ENCODE measurements around the gene HES5.

- TF ChIP-seq ZNF768 (CRISPR knock-in tag; IDR thresholded peaks at IDR 0.05): no peak
- no peak for TF ChIP-seq ATF7 (IDR thresholded peaks at IDR 0.05)
- no peak for TF ChIP-seq ATF7 (CRISPR knock-in tag; IDR thresholded peaks at IDR 0.05)
- no peak for TF ChIP-seq CTCF (CRISPR knock-in tag; IDR thresholded peaks at IDR 0.05)
- no peak for TF ChIP-seq CHD2 (IDR thresholded peaks at IDR 0.05; ENCODE audit: low read depth, low read length)
- TF ChIP-seq FOXJ3 (CRISPR knock-in tag; IDR thresholded peaks at IDR 0.05; ENCODE audit: borderline replicate concordance): no peak
- no peak for TF ChIP-seq PHF5A (CRISPR knock-in tag; IDR thresholded peaks at IDR 0.05; ENCODE audit: low read depth, unreplicated experiment)
Measured at GRCh38 chr1:2534687-2535441, 4.8 kb upstream of the HES5 start.

All from HepG2 (cell line).